ENCODE measurements around the gene ALDH1A2.

DNA sequence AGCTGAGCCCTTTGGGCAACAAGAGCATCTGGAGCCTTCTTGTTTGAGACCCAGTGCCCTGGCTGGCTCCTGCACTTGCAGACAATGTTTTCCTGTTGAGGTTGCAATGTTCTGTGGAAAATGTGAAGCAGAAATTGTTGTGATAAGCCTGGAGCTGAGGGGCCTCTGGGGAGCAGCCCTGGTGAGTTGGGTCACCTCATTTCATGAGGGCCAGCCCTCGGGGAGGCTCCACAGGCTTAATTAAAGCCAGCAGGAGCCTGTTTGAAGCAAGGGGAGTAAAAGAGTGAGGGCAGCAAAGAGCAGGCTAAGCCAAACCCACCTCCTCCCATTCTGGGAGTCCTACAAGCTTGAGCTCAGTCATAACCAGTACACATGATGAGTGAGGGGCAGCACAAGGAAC lies 154.3 kb downstream of the ALDH1A2 start:
- TF ChIP-seq, protein P1, sequence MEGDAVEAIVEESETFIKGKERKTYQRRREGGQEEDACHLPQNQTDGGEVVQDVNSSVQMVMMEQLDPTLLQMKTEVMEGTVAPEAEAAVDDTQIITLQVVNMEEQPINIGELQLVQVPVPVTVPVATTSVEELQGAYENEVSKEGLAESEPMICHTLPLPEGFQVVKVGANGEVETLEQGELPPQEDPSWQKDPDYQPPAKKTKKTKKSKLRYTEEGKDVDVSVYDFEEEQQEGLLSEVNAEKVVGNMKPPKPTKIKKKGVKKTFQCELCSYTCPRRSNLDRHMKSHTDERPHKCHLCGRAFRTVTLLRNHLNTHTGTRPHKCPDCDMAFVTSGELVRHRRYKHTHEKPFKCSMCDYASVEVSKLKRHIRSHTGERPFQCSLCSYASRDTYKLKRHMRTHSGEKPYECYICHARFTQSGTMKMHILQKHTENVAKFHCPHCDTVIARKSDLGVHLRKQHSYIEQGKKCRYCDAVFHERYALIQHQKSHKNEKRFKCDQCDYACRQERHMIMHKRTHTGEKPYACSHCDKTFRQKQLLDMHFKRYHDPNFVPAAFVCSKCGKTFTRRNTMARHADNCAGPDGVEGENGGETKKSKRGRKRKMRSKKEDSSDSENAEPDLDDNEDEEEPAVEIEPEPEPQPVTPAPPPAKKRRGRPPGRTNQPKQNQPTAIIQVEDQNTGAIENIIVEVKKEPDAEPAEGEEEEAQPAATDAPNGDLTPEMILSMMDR (IDR thresholded peaks at IDR 0.05; ENCODE audit: insufficient read depth, low read length, poor library complexity, severe bottlenecking), result no peak
- TF ChIP-seq EZH2phosphoT487 (conservative IDR thresholded peaks at IDR 0.05; ENCODE audit: low read length), result no peak

Measured in SU-DHL-6 (cell line).